K562 (cell line): Measurements from ENCODE around the gene PBXIP1. TPM values are rescaled to one million over a fixed set of nuclear protein-coding genes. Genes with fewer than 3 reads are reported as not detected.
A peak's percentile ranks its signal among the peaks of the same experiment; 100 is the strongest.

ENCODE experiments used
- ADNP ChIP-seq: fragments of 200-800 bp; sonication (Bioruptor generic); IDR thresholded peaks from 2 replicates; pipeline ENCODE4 v1.6.1; 2016; ENCODE audit warnings: missing genetic modification characterization, missing compliant biosample characterization
- CBFB ChIP-seq: sonication (generic); formaldehyde crosslinking; IDR thresholded peaks from 2 replicates; pipeline ENCODE4 v1.4.0; 2020; ENCODE audit warnings: mild to moderate bottlenecking, missing genetic modification reagents
- HLTF ChIP-seq: fragments of 450-650 bp; IDR thresholded peaks from 2 replicates; pipeline ENCODE4 v1.6.1; 2016
- MYBL2 ChIP-seq, 2 experiments: fragments of 450-650 bp in 1 of 2; sonication (generic) in 1 of 2; formaldehyde crosslinking in 1 of 2; IDR thresholded peaks; 2 replicates each; pipeline versions ENCODE4 v1.6.1 to v1.8.1; 2017 to 2022; ENCODE audit warnings: borderline replicate concordance in 1 of 2, inconsistent platforms in 1 of 2, low read depth in 1 of 2, mild to moderate bottlenecking in 1 of 2, missing genetic modification reagents in 1 of 2, moderate library complexity in 1 of 2
- NUFIP1 ChIP-seq: fragments of 450-650 bp; IDR thresholded peaks from 2 replicates; pipeline ENCODE4 v1.6.1; 2018; ENCODE audit not compliant: partially characterized antibody
- RBM39 ChIP-seq: fragments of 200-400 bp; formaldehyde crosslinking; optimal IDR thresholded peaks from 2 replicates; pipeline ENCODE3; 2018; ENCODE audit warnings: low read depth, low read length
- SIN3B ChIP-seq: fragments of 450-650 bp; IDR thresholded peaks from 2 replicates; pipeline ENCODE4 v1.6.1; 2017; ENCODE audit warnings: low read depth, mild to moderate bottlenecking, moderate library complexity
- SLC30A9 ChIP-seq: fragments of 250-450 bp; sonication (Bioruptor Pico); IDR thresholded peaks from 2 replicates; pipeline ENCODE4 v1.8.0; 2022; ENCODE audit warnings: mild to moderate bottlenecking, moderate library complexity
- TARDBP ChIP-seq: fragments of 450-650 bp; IDR thresholded peaks from 2 replicates; pipeline ENCODE4 v1.6.1; 2016
- THRAP3 ChIP-seq: fragments of 450-650 bp; IDR thresholded peaks from 2 replicates; pipeline ENCODE4 v1.6.1; 2016; ENCODE audit warnings: mild to moderate bottlenecking, inconsistent platforms, borderline replicate concordance
- ZNF282 ChIP-seq: sonication (generic); formaldehyde crosslinking; IDR thresholded peaks from 2 replicates; pipeline ENCODE4 v1.8.1; 2023; ENCODE audit warnings: missing genetic modification reagents
- polyA plus RNA-seq, 8 experiments: library from polyadenylated mRNA; depleted of rRNA in 4 of 8; stranded (reverse) in 5 of 8; unstranded in 3 of 8; fragments of >200 nt; fragmentation: Nextera tagmentation in 2 of 8; fragmentation: Illumina TruSeq in 1 of 8; extraction: Ambion mirVana in 2 of 8; extraction: Trizol in 1 of 8; gene quantifications; 2 replicates each; pipeline versions ENCODE4 v1.2.1 to v1.2.3, GENCODE V29; 2011 to 2014; ENCODE audit warnings: inconsistent platforms in 1 of 8, missing spikeins in 1 of 8
- total RNA-seq, 7 experiments: library from RNA; depleted of rRNA in 6 of 7; stranded (reverse); fragments of >200 nt in 6 of 7; fragmentation: Illumina TruSeq in 2 of 7; extraction: Trizol in 2 of 7; gene quantifications; 2 replicates each; pipeline versions ENCODE4 v1.2.1 to v1.2.3, GENCODE V29; 2011 to 2021; ENCODE audit warnings: low replicate concordance in 1 of 7
- TF ChIP-seq, protein P1 (sequence below): fragments of 450-650 bp; IDR thresholded peaks from 2 replicates; pipeline ENCODE4 v1.6.1; 2016
- TF ChIP-seq, protein P2 (sequence below), 2 experiments: fragments of 450-650 bp in 1 of 2; sonication (generic) in 1 of 2; formaldehyde crosslinking in 1 of 2; IDR thresholded peaks in 1 of 2; conservative IDR thresholded peaks in 1 of 2; 2 replicates each; pipeline versions ENCODE4 v1.6.1 to v1.8.1; 2016 to 2023; ENCODE audit warnings: mild to moderate bottlenecking in 2 of 2, moderate library complexity in 2 of 2, inconsistent platforms in 1 of 2, missing genetic modification reagents in 1 of 2
- TF ChIP-seq, protein P3 (sequence below): sonication (generic); formaldehyde crosslinking; IDR thresholded peaks from 2 replicates; pipeline ENCODE4 v1.8.0; 2022; ENCODE audit warnings: missing genetic modification reagents, mild to moderate bottlenecking, borderline replicate concordance
- TF ChIP-seq, protein P4 (sequence below): fragments of 250-450 bp; sonication (Bioruptor Pico); IDR thresholded peaks from 2 replicates; pipeline ENCODE4 v1.8.0; 2021; ENCODE audit warnings: moderate library complexity, mild to moderate bottlenecking, inconsistent platforms
- TF ChIP-seq, protein P5 (sequence below): sonication (generic); formaldehyde crosslinking; IDR thresholded peaks from 2 replicates; pipeline ENCODE4 v1.8.1; 2023; ENCODE audit warnings: mild to moderate bottlenecking, missing genetic modification reagents
- TF ChIP-seq, protein P6 (sequence below): fragments of 450-650 bp; IDR thresholded peaks from one replicate; pipeline ENCODE4 v1.6.1; 2018; ENCODE audit warnings: mild to moderate bottlenecking, moderate library complexity; ENCODE audit not compliant: partially characterized antibody

The PBXIP1 gene
- total and polyA plus RNA-seq, 9 of the 15 experiments (the other 6 are each of a cell fraction or from before 2014, with no cell fraction given): 0.13 to 8.3 (median 5.8) TPM

DNA sequence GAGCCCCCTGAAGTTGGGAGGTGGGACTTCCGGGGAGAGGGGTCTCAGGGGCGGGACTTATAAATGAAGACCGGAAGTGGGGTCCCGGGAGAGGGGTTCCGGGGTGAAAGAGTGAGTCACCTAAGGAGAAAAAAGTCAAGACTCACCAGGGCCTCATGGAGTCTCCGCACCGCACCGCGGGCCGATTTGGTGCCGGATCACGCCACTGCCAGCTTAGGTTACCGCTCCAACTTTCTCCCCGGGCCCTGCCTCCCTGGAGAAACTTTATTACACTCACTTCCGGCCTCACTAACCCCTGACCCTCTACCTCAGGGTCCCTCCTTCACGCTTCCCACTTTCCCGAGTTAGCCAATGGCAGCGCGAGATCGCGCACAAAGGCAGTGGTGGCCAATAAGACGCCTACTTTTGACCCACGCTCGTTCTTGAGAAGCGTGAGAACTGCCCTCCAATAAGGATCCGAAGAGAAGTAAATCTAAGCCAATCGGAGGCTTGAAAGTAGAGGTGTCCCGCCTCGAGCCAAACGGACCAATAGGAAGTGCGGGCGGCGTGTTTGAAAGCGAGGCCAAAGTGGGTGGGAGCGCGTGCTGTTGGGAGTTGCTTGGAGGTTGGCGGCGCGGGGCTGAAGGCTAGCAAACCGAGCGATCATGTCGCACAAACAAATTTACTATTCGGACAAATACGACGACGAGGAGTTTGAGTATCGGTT lies 18.4 kb upstream of the PBXIP1 start, which contains the start of gene CKS1B (continued):
- TF ChIP-seq, protein P1, sequence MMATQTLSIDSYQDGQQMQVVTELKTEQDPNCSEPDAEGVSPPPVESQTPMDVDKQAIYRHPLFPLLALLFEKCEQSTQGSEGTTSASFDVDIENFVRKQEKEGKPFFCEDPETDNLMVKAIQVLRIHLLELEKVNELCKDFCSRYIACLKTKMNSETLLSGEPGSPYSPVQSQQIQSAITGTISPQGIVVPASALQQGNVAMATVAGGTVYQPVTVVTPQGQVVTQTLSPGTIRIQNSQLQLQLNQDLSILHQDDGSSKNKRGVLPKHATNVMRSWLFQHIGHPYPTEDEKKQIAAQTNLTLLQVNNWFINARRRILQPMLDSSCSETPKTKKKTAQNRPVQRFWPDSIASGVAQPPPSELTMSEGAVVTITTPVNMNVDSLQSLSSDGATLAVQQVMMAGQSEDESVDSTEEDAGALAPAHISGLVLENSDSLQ: peak; percentile 85
- TF ChIP-seq, protein P2, sequence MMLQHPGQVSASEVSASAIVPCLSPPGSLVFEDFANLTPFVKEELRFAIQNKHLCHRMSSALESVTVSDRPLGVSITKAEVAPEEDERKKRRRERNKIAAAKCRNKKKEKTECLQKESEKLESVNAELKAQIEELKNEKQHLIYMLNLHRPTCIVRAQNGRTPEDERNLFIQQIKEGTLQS (IDR thresholded peaks at IDR 0.05): peak; percentile 84
- TF ChIP-seq, protein P2 (CRISPR knock-in tag; conservative IDR thresholded peaks at IDR 0.05): no peak
- TF ChIP-seq, protein P3, sequence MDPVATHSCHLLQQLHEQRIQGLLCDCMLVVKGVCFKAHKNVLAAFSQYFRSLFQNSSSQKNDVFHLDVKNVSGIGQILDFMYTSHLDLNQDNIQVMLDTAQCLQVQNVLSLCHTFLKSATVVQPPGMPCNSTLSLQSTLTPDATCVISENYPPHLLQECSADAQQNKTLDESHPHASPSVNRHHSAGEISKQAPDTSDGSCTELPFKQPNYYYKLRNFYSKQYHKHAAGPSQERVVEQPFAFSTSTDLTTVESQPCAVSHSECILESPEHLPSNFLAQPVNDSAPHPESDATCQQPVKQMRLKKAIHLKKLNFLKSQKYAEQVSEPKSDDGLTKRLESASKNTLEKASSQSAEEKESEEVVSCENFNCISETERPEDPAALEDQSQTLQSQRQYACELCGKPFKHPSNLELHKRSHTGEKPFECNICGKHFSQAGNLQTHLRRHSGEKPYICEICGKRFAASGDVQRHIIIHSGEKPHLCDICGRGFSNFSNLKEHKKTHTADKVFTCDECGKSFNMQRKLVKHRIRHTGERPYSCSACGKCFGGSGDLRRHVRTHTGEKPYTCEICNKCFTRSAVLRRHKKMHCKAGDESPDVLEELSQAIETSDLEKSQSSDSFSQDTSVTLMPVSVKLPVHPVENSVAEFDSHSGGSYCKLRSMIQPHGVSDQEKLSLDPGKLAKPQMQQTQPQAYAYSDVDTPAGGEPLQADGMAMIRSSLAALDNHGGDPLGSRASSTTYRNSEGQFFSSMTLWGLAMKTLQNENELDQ: 0 out of 2 replicates have a peak, but pooled peaks have one; percentile 59
- no peak for TF ChIP-seq HLTF
- no peak for TF ChIP-seq TARDBP
- TF ChIP-seq CBFB: no peak
- peak; percentile 99 for TF ChIP-seq MYBL2 (IDR thresholded peaks at IDR 0.05; ENCODE audit: low read depth)
- TF ChIP-seq MYBL2 (CRISPR knock-in tag; IDR thresholded peaks at IDR 0.05; ENCODE audit: borderline replicate concordance): peak; percentile 79; the same call in 1 of the 2 replicates
- TF ChIP-seq, protein P4, sequence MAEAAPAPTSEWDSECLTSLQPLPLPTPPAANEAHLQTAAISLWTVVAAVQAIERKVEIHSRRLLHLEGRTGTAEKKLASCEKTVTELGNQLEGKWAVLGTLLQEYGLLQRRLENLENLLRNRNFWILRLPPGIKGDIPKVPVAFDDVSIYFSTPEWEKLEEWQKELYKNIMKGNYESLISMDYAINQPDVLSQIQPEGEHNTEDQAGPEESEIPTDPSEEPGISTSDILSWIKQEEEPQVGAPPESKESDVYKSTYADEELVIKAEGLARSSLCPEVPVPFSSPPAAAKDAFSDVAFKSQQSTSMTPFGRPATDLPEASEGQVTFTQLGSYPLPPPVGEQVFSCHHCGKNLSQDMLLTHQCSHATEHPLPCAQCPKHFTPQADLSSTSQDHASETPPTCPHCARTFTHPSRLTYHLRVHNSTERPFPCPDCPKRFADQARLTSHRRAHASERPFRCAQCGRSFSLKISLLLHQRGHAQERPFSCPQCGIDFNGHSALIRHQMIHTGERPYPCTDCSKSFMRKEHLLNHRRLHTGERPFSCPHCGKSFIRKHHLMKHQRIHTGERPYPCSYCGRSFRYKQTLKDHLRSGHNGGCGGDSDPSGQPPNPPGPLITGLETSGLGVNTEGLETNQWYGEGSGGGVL (CRISPR knock-in tag): no peak
- no peak for TF ChIP-seq ADNP (tag)
- no peak for TF ChIP-seq NUFIP1
- TF ChIP-seq, protein P5, sequence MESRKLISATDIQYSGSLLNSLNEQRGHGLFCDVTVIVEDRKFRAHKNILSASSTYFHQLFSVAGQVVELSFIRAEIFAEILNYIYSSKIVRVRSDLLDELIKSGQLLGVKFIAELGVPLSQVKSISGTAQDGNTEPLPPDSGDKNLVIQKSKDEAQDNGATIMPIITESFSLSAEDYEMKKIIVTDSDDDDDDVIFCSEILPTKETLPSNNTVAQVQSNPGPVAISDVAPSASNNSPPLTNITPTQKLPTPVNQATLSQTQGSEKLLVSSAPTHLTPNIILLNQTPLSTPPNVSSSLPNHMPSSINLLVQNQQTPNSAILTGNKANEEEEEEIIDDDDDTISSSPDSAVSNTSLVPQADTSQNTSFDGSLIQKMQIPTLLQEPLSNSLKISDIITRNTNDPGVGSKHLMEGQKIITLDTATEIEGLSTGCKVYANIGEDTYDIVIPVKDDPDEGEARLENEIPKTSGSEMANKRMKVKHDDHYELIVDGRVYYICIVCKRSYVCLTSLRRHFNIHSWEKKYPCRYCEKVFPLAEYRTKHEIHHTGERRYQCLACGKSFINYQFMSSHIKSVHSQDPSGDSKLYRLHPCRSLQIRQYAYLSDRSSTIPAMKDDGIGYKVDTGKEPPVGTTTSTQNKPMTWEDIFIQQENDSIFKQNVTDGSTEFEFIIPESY: no peak
- TF ChIP-seq SIN3B: peak; percentile 86; the same call in 1 of the 2 replicates
- TF ChIP-seq SLC30A9 (CRISPR knock-in tag): no peak
- TF ChIP-seq, protein P6, sequence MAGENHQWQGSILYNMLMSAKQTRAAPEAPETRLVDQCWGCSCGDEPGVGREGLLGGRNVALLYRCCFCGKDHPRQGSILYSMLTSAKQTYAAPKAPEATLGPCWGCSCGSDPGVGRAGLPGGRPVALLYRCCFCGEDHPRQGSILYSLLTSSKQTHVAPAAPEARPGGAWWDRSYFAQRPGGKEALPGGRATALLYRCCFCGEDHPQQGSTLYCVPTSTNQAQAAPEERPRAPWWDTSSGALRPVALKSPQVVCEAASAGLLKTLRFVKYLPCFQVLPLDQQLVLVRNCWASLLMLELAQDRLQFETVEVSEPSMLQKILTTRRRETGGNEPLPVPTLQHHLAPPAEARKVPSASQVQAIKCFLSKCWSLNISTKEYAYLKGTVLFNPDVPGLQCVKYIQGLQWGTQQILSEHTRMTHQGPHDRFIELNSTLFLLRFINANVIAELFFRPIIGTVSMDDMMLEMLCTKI: no peak
- TF ChIP-seq THRAP3: no peak
- TF ChIP-seq RBM39: no peak
- TF ChIP-seq ZNF282 (CRISPR knock-in tag): no peak
